ENCODE results near the gene MT1M. TPM values are rescaled to one million over a fixed set of nuclear protein-coding genes. Genes with fewer than 3 reads are reported as not detected.

Gene MT1M
- total and polyA plus RNA-seq, 2 donors (not counting 1 experiment from before 2014, with no cell fraction given), result 8.5 to 58.8 TPM

DNA sequence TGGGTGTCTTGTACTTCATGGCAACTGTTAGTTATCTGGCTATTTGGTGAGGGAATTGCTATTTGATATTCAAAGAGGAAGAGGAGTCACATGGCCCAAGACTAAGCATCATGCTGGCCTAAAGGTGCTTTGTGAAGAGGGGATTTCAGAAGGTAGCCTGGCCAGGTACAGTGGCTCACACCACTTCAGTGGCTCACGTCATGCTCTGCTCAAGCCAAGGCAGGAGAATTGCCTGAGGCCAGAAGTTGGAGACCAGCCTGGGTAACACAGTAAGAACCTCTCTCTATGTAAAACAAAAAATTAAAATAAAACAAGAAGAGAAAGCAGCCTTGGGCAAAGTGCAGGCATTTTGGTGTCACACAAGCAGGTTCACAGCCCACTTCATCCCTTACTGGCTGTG, 12.9 kb downstream of the MT1M start:
- Histone ChIP-seq H3K79me2 (ENCODE audit: control insufficient read depth, insufficient read depth, low read length) (no peaks in the 10 kb centered on the region), H3K27ac (ENCODE audit: insufficient read depth, low read length) (no peak overlapping the region), H2AFZ (ENCODE audit: low read length) (no peak overlapping the region), H3K4me2 (ENCODE audit: extremely low read depth, insufficient read depth, low read length) (no peak overlapping the region), H3K27me3 (ENCODE audit: control insufficient read depth, insufficient read depth, low read length) (peaks cover 25% of the 10 kb centered on the region), H3K36me3 (ENCODE audit: control insufficient read depth, insufficient read depth, low read length) (no peaks in the 10 kb centered on the region), H3K4me3 (replicated peaks in 1 of 4; ENCODE audit: control extremely low read depth in 1 of 4, insufficient read depth in 1 of 4, low read depth in 3 of 4, low read length in 4 of 4) (no peak overlapping the region), H3K9ac (ENCODE audit: insufficient read depth, low read length) (no peak overlapping the region), H3K4me1 (ENCODE audit: control insufficient read depth, extremely low read depth, insufficient read depth, low read length) (no peaks in the 10 kb centered on the region), H3K9me3 (ENCODE audit: control insufficient read depth, insufficient read depth, low read depth, low read length) (no peaks in the 10 kb centered on the region), H4K20me1 (ENCODE audit: control insufficient read depth, extremely low read depth, insufficient read depth, low read length) (no peaks in the 10 kb centered on the region)
- DNase-seq (ENCODE audit: low read depth in 2 of 2), result no peak
- TF ChIP-seq, protein P1, sequence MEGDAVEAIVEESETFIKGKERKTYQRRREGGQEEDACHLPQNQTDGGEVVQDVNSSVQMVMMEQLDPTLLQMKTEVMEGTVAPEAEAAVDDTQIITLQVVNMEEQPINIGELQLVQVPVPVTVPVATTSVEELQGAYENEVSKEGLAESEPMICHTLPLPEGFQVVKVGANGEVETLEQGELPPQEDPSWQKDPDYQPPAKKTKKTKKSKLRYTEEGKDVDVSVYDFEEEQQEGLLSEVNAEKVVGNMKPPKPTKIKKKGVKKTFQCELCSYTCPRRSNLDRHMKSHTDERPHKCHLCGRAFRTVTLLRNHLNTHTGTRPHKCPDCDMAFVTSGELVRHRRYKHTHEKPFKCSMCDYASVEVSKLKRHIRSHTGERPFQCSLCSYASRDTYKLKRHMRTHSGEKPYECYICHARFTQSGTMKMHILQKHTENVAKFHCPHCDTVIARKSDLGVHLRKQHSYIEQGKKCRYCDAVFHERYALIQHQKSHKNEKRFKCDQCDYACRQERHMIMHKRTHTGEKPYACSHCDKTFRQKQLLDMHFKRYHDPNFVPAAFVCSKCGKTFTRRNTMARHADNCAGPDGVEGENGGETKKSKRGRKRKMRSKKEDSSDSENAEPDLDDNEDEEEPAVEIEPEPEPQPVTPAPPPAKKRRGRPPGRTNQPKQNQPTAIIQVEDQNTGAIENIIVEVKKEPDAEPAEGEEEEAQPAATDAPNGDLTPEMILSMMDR (conservative IDR thresholded peaks at IDR 0.05 in 1 of 2, IDR thresholded peaks at IDR 0.05 in 1 of 2; ENCODE audit: low read depth in 1 of 2, low read length in 2 of 2), result no peak
- no peak for TF ChIP-seq EZH2 (IDR thresholded peaks at IDR 0.05; ENCODE audit: low read length, missing control alignments)

DNA sequence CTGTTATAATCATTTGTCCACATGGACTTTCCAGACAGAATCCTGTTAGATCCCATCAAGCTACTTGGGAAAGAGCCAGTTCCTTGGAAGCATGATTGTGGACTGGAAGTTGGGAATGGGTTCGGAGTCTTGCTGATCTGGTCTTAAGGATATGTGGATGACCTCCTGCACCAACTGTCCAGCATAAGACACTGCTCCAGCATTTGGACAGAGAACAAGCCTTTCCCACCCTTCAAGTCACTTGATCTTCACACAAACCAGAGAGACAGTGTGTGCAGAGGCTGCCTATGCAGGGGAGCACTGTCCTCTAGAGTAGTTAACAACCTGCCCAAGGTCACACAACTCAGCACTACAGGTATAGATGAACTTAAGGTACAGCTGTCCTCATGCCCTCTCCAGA, 13.4 kb downstream of the MT1M start:
- Histone ChIP-seq H2AFZ (ENCODE audit: low read length) (no peak overlapping the region), H3K27ac (ENCODE audit: insufficient read depth, low read length) (no peak overlapping the region), H3K79me2 (ENCODE audit: control insufficient read depth, insufficient read depth, low read length) (no peaks in the 10 kb centered on the region), H3K9ac (ENCODE audit: insufficient read depth, low read length) (no peak overlapping the region), H3K4me2 (ENCODE audit: extremely low read depth, insufficient read depth, low read length) (no peak overlapping the region), H3K36me3 (ENCODE audit: control insufficient read depth, insufficient read depth, low read length) (no peaks in the 10 kb centered on the region), H3K9me3 (ENCODE audit: control insufficient read depth, insufficient read depth, low read depth, low read length) (no peaks in the 10 kb centered on the region), H3K4me3 (replicated peaks in 1 of 4; ENCODE audit: control extremely low read depth in 1 of 4, insufficient read depth in 1 of 4, low read depth in 3 of 4, low read length in 4 of 4) (no peak overlapping the region), H3K4me1 (ENCODE audit: control insufficient read depth, extremely low read depth, insufficient read depth, low read length) (no peaks in the 10 kb centered on the region), H4K20me1 (ENCODE audit: control insufficient read depth, extremely low read depth, insufficient read depth, low read length) (no peaks in the 10 kb centered on the region), H3K27me3 (ENCODE audit: control insufficient read depth, insufficient read depth, low read length) (peaks cover 25% of the 10 kb centered on the region)
- TF ChIP-seq, protein P1 (conservative IDR thresholded peaks at IDR 0.05 in 1 of 2, IDR thresholded peaks at IDR 0.05 in 1 of 2; ENCODE audit: low read depth in 1 of 2, low read length in 2 of 2), result no peak
- no peak for TF ChIP-seq EZH2 (IDR thresholded peaks at IDR 0.05; ENCODE audit: low read length, missing control alignments)
- DNase-seq (ENCODE audit: low read depth in 2 of 2), result no peak

DNA sequence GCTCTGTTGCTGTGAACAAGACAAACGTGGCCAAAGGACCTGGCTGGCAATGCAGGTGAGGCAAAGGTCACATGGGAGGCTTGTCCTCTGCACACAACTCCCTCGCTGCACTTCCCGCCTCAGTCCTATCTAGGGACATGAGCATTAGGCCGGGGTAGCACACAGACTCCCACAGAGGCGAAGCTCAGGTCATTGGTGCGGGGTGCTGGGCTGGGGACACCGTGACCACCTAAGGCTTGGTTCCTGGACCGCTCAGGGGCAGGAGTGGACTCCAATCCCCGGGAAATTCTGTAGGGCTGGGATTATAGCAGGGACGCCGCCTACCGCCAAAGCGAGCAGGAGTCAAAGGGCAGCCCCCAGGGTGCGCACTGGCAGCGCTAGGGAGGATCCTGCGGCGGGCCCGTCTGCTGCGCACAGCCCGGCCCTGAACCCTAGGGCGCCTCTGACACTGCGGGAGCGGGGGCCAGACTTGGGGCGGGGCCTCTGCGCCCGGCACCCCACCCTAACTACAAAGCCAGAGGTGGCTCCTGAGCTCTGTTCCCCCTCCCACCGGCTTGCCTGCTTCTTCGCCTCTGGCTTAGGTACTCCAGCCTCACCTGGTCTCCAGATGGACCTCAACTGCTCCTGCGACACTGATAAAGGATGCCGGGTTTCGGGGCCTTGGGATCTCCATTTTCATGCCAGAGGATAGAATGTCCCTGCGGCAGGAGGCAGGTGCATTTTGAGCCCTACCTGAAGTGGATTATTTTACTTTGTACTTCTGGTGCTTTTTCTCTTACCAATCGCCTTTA, 15.4 kb downstream of the MT1M start:
- no peak overlapping the region for H3K4me3 ChIP-seq (replicated peaks in 1 of 4; ENCODE audit: control extremely low read depth in 1 of 4, insufficient read depth in 1 of 4, low read depth in 3 of 4, low read length in 4 of 4)
- no peak for DNase-seq (ENCODE audit: low read depth in 2 of 2)
- H4K20me1 ChIP-seq (ENCODE audit: control insufficient read depth, extremely low read depth, insufficient read depth, low read length), result no peaks in the 10 kb centered on the region
- no peaks in the 10 kb centered on the region for H3K9me3 ChIP-seq (ENCODE audit: control insufficient read depth, insufficient read depth, low read depth, low read length)
- TF ChIP-seq EZH2 (IDR thresholded peaks at IDR 0.05; ENCODE audit: low read length, missing control alignments), result no peak
- TF ChIP-seq, protein P1 (conservative IDR thresholded peaks at IDR 0.05 in 1 of 2, IDR thresholded peaks at IDR 0.05 in 1 of 2; ENCODE audit: low read depth in 1 of 2, low read length in 2 of 2), result no peak
- no peak overlapping the region for H3K4me2 ChIP-seq (ENCODE audit: extremely low read depth, insufficient read depth, low read length)
- no peak overlapping the region for H3K27ac ChIP-seq (ENCODE audit: insufficient read depth, low read length)
- no peaks in the 10 kb centered on the region for H3K79me2 ChIP-seq (ENCODE audit: control insufficient read depth, insufficient read depth, low read length)
- peaks cover 33% of the 10 kb centered on the region for H3K27me3 ChIP-seq (ENCODE audit: control insufficient read depth, insufficient read depth, low read length)
- no peaks in the 10 kb centered on the region for H3K36me3 ChIP-seq (ENCODE audit: control insufficient read depth, insufficient read depth, low read length)
- no peak overlapping the region for H3K9ac ChIP-seq (ENCODE audit: insufficient read depth, low read length)
- H3K4me1 ChIP-seq (ENCODE audit: control insufficient read depth, extremely low read depth, insufficient read depth, low read length), result no peaks in the 10 kb centered on the region
- no peak overlapping the region for H2AFZ ChIP-seq (ENCODE audit: low read length)
